Thyroid gland (tissue), 4 donors: ENCODE data around the gene TRIM37.

Experiments
- POLR2A ChIP-seq, 2 donors: fragments of 450-650 bp; IDR thresholded peaks; one replicate each; pipeline ENCODE4 v1.6.1; 2017; ENCODE audit warnings: antibody characterized with exemption in 2 of 2, mild to moderate bottlenecking in 2 of 2, moderate library complexity in 1 of 2
- TF ChIP-seq, protein P1 (sequence below), 6 experiments: fragments of 200-600 bp in 3 of 6; fragments of 450-650 bp in 3 of 6; sonication (generic) in 3 of 6; IDR thresholded peaks; one replicate each; pipeline ENCODE4 v1.5.1; 2016 to 2019; ENCODE audit warnings: antibody characterized with exemption in 6 of 6, mild to moderate bottlenecking in 2 of 6, inconsistent platforms in 1 of 6, moderate library complexity in 1 of 6

DNA sequence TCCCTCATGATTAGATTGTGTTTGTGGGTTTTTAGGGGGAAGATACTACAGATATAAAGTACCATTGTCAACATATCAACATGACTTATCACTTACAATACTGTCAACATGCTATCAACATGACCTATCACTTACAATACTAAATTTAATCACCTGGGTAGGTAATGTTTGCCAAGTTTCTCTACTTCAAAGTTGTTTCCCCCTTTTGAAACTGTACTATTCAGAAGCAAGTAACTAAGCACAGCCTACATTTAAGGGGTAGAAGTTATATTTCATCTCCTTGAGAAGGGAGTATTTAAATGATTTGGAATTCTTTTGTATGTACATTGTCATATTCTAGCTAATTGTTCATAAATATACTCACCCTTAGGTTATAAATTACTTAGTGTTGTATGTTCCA is 68.7 kb downstream of the TRIM37 start:
- TF ChIP-seq, protein P1, sequence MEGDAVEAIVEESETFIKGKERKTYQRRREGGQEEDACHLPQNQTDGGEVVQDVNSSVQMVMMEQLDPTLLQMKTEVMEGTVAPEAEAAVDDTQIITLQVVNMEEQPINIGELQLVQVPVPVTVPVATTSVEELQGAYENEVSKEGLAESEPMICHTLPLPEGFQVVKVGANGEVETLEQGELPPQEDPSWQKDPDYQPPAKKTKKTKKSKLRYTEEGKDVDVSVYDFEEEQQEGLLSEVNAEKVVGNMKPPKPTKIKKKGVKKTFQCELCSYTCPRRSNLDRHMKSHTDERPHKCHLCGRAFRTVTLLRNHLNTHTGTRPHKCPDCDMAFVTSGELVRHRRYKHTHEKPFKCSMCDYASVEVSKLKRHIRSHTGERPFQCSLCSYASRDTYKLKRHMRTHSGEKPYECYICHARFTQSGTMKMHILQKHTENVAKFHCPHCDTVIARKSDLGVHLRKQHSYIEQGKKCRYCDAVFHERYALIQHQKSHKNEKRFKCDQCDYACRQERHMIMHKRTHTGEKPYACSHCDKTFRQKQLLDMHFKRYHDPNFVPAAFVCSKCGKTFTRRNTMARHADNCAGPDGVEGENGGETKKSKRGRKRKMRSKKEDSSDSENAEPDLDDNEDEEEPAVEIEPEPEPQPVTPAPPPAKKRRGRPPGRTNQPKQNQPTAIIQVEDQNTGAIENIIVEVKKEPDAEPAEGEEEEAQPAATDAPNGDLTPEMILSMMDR (IDR thresholded peaks at IDR 0.05): no peak
- TF ChIP-seq POLR2A (IDR thresholded peaks at IDR 0.05): no peak
